ENCODE measurements around the gene MSX2. TPM values are rescaled to one million over a fixed set of nuclear protein-coding genes. Genes with fewer than 3 reads are reported as not detected.
A peak's percentile ranks its signal among the peaks of the same experiment; 100 is the strongest.

Gene MSX2
- total RNA-seq, 2 donors from 2014 or later: not detected

GRCh38 chr5:174692381-174692780 is 32.0 kb upstream of the MSX2 start:
- no peak for TF ChIP-seq POLR2A (IDR thresholded peaks at IDR 0.05)
- DNase-seq (no peak), ATAC-seq (no peak)
- WGBS, 2 donors: 5 to 9% methylated on average over 12 of the region's 12 CpGs
- Histone ChIP-seq H3K4me3 (no peak overlapping the region), H3K27ac (no peak overlapping the region), H3K4me1 (peaks cover 15% of the 10 kb centered on the region), H3K27me3 (peaks cover 0 to 32% of the 10 kb centered on the region in 2 donors), H3K36me3 (replicated peaks in 1 of 2; ENCODE audit: insufficient read depth in 1 of 2, low read depth in 2 of 2) (no peaks in the 10 kb centered on the region), H3K9me3 (no peaks in the 10 kb centered on the region)
- intact Hi-C loops (cut with DNase I): no loop called here

GRCh38 chr5:174692982-174693422 is 31.4 kb upstream of the MSX2 start:
- whole genome bisulfite sequencing, 2 donors: 3% methylated on average over 15 to 16 of the region's 16 CpGs
- ATAC-seq: no peak
- TF ChIP-seq CTCF (IDR thresholded peaks at IDR 0.05): no peak
- no peak for TF ChIP-seq POLR2A (IDR thresholded peaks at IDR 0.05)
- intact Hi-C loops (cut with DNase I): no loop called here
- Histone ChIP-seq H3K36me3 (replicated peaks in 1 of 2; ENCODE audit: insufficient read depth in 1 of 2, low read depth in 2 of 2) (no peaks in the 10 kb centered on the region), H3K9me3 (no peaks in the 10 kb centered on the region), H3K27ac (no peak overlapping the region), H3K4me3 (no peak overlapping the region), H3K27me3 (peaks cover 0 to 30% of the 10 kb centered on the region in 2 donors), H3K4me1 (peaks cover 15% of the 10 kb centered on the region)
- DNase-seq: no peak

GRCh38 chr5:174693697-174694385 is 30.5 kb upstream of the MSX2 start:
- TF ChIP-seq POLR2A (IDR thresholded peaks at IDR 0.05) (no peak), CTCF (IDR thresholded peaks at IDR 0.05) (no peak)
- Histone ChIP-seq H3K27me3 (peaks cover 0 to 24% of the 10 kb centered on the region in 2 donors), H3K36me3 (replicated peaks in 1 of 2; ENCODE audit: insufficient read depth in 1 of 2, low read depth in 2 of 2) (no peaks in the 10 kb centered on the region), H3K4me1 (peaks cover 15% of the 10 kb centered on the region), H3K9me3 (no peaks in the 10 kb centered on the region), H3K27ac (no peak overlapping the region), H3K4me3 (no peak overlapping the region)
- DNase-seq: peak; percentile 55 to 80 (median 64)
- intact Hi-C loops (cut with DNase I): no loop called here
- WGBS, 2 donors: 17 to 21% methylated on average over 11 of the region's 11 CpGs
- ATAC-seq: no peak

GRCh38 chr5:174694611-174695010 is 29.8 kb upstream of the MSX2 start:
- H3K27me3 ChIP-seq: peaks cover 0 to 18% of the 10 kb centered on the region in 2 donors
- no peaks in the 10 kb centered on the region for H3K9me3 ChIP-seq
- DNase-seq (no peak), ATAC-seq (no peak)
- H3K36me3 ChIP-seq (replicated peaks in 1 of 2; ENCODE audit: insufficient read depth in 1 of 2, low read depth in 2 of 2): no peaks in the 10 kb centered on the region
- H3K4me1 ChIP-seq: peaks cover 15% of the 10 kb centered on the region
- H3K27ac ChIP-seq: no peak overlapping the region
- H3K4me3 ChIP-seq: no peak overlapping the region
- intact Hi-C loops (cut with DNase I): no loop called here
- 16 to 24% methylated on average over 5 to 7 of the region's 7 CpGs for WGBS, 2 donors
- TF ChIP-seq CTCF (IDR thresholded peaks at IDR 0.05): no peak
- no peak for TF ChIP-seq POLR2A (IDR thresholded peaks at IDR 0.05)

GRCh38 chr5:174698156-174698555 is 26.2 kb upstream of the MSX2 start:
- ATAC-seq: no peak
- Histone ChIP-seq H3K4me1 (peaks cover 5% of the 10 kb centered on the region), H3K36me3 (replicated peaks in 1 of 2; ENCODE audit: insufficient read depth in 1 of 2, low read depth in 2 of 2) (no peaks in the 10 kb centered on the region), H3K27ac (no peak overlapping the region), H3K27me3 (no peaks in the 10 kb centered on the region), H3K4me3 (no peak overlapping the region), H3K9me3 (no peaks in the 10 kb centered on the region)
- TF ChIP-seq CTCF (IDR thresholded peaks at IDR 0.05) (no peak), POLR2A (IDR thresholded peaks at IDR 0.05) (no peak)
- intact Hi-C loops (cut with DNase I): no loop called here
- WGBS, 2 donors: 37 to 55% methylated on average over 8 of the region's 8 CpGs
- DNase-seq: no peak

Measured in body of pancreas (tissue), 4 donors.